HG02885 (cell line): Measurements from ENCODE around the gene GPR15.
A peak's percentile ranks its signal among the peaks of the same experiment; 100 is the strongest.

ENCODE experiments used
- ATAC-seq: cut with Tn5 transposase; IDR thresholded peaks from one replicate; pipeline ENCODE4 v1.9.1; 2021; ENCODE audit warnings: mild to moderate bottlenecking; ENCODE audit not compliant: unreplicated experiment, poor library complexity

The GPR15 gene

DNA sequence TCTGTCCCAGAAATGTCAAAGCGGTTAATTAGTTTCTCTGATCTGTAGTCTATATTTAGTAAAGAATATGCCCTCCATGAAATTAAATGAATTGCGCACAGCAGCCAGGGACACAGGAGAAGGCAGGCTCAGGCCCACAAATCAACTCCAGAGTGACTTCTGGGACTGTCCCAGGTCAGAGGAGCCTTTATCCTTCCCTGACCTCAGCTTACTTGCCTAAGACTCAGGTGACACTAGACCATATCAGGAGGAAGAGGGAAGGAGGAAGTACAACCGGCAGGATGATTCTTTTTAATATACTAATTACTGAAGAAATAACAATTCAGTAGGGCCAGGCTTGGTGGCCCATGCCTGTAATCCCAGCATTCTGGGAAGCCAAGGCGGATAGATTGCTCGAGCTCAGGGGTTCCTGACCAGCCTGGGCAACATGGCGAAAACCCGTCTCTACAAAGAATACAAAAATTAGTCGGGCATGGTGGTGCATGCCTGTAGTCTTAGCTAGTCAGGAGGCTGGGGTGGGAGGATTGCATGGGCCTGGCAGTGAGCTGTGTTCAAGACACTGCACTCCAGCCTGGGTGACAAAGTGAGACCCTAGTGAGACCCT is 1.8 kb upstream of the GPR15 start:
- no peak for ATAC-seq

DNA sequence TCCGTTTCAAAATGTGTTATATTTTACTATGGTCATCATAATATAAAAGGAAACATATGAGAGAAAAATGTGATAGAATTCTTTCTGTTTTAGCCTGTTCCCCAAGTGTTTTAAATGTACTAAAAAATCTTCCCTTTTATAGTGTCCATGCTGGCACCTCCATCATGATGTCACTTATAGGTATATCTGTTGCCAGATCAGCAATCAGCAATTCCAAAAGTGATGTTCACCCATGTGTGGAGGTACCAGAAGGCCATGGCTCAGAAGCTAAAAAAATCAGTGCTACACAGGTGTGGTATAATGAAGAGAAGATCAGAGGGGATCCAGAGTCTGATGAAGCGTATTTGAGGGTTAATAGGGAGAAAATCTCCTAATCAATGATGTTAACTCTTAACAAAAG is 1.1 kb upstream of the GPR15 start:
- peak; percentile 25 for ATAC-seq

DNA sequence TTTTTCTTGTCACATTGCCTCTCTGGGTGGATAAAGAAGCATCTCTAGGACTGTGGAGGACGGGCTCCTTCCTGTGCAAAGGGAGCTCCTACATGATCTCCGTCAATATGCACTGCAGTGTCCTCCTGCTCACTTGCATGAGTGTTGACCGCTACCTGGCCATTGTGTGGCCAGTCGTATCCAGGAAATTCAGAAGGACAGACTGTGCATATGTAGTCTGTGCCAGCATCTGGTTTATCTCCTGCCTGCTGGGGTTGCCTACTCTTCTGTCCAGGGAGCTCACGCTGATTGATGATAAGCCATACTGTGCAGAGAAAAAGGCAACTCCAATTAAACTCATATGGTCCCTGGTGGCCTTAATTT is 478 bp downstream of the GPR15 start:
- no peak for ATAC-seq

DNA sequence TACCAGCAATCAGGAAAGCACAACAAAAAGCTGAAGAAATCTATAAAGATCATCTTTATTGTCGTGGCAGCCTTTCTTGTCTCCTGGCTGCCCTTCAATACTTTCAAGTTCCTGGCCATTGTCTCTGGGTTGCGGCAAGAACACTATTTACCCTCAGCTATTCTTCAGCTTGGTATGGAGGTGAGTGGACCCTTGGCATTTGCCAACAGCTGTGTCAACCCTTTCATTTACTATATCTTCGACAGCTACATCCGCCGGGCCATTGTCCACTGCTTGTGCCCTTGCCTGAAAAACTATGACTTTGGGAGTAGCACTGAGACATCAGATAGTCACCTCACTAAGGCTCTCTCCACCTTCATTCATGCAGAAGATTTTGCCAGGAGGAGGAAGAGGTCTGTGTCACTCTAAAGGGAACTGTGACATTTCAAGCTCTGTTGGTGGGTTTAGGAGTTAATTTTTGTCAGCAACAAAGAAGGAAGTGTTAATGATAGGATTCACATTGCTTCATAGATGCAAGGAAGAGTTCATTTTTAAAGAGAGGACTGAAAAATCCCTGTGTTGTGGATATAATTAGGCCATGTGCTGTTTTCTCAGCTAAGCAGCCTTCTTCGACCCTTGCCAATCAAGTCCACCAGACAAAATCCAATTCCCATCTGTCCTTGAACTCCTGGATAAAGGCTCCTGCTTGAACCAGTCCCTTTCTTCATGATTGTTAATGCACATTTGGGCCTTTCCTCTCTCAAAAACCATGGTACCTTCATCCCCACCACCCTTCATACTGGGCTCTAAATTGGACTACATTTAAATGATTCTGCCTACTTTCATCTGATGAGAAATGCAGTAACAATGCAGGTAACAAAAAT is 1.2 kb downstream of the GPR15 start:
- ATAC-seq, result no peak

DNA sequence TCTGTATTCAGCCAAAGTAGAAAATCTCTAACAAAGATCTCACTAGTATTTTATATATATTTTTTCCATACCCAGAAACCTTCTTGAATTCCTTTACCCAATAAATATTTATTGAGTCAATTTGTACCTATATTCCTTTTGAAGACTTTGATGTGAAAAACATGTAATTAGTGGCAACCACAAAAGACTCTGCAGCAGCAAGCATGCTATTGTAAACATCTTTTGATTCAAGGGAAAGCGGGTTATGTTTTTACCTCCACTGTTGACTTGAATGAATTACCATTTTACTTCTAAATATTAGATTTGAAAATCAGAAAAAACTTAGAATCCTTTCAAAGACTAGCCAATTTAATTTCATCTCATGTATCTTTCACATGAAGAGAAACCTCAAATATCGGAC is 2.4 kb downstream of the GPR15 start:
- ATAC-seq, result no peak

DNA sequence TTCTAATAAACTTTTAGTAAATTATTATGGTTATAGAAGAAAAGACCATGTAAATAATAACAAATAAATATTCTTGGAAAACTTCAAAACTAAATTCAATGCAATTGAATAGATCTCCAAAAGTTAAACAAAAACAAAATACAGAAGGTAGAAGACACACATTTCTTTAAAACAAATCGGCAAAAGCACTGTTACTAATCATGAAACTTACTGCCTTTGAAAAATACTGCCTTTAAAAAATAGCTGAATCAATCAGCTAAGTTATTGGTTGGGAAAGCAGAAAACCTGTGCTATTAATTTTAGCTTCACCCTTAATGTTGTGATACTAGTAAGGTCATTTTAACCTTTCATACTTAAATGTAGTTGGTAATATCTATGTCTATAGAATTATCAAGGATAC is 3.0 kb downstream of the GPR15 start:
- ATAC-seq, result no peak

DNA sequence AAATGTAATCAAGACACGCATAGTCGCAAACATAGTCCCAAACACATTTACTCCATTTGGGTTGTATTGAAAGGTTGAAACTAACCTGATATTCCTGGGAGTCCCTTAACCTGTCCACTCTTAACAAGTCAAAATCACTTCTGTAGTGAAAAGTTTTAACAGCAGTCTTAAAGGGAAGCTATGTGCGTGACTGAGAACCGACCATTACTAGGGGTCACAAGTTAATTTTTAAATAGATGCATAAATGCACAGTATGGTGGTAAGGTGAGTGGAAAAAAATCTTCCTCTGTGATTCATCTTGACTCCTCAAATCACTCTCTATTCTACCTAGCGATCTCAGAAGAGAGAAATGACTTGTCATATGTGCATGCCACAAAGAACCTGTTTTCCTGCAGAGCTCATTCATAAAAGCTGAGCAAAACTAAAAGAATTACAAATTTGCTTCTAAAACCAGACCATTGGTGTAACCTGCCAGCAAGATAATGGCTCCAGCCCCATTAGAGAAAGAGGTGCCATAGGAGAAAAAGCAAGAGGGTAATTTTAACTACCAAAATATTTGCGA is 4.8 kb downstream of the GPR15 start:
- ATAC-seq, result peak; percentile 77

DNA sequence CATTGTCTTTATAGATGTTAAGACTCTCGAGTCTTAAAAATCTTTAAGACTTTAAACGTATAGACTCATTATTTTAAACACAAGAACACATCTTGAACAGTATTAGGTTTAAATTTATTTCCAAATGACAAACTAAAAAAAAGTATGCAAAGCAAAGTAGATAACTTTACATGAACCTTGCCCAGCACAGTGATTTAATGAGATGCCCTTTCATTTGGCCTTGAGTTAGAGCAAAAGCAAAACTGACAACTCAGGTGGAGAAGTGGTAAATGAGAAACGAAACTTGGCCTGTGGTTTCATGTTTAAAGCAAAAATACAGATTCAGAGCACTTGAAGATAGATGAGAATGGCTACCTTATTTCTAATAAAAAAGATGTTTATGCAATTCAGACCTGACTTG is 8.6 kb downstream of the GPR15 start:
- ATAC-seq, result peak; percentile 59

DNA sequence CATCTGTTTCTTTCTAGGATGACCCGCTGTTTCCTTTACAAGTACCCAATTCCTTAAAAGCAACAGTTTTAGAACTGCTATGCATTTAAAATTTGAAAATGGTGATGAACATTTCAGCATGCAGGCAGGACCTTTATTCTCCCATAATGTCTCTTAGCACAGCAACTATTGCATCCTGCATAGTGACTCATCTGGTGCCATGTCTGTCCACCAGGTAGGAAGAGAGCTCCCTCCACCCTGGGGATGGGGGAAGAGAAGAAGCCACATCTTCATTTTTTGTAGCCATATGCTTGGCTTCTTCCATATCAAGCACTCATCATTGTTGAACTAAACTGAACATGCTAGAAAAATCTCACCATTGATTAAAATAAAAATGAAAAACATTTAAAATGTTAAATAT is 9.9 kb downstream of the GPR15 start:
- no peak for ATAC-seq

DNA sequence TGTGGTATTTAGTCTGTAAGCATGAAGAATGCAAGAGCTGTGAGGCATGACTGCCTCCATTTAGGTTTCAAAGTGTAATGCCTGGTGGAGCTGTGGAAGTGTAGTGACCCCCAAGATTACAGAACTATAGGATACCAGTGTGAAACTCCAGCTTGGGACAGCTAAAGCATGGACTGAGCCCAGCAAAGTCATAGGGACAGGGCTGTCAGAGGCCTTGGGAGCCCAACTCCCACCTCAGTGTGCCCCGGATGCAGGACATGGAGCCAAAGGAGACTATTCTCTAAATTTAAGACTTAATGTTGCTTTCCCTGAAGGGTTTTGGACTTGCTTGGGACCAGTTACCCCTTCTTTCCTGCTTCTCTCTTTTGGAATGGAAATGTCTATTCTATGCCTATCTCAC is 10.8 kb downstream of the GPR15 start:
- ATAC-seq, result no peak

DNA sequence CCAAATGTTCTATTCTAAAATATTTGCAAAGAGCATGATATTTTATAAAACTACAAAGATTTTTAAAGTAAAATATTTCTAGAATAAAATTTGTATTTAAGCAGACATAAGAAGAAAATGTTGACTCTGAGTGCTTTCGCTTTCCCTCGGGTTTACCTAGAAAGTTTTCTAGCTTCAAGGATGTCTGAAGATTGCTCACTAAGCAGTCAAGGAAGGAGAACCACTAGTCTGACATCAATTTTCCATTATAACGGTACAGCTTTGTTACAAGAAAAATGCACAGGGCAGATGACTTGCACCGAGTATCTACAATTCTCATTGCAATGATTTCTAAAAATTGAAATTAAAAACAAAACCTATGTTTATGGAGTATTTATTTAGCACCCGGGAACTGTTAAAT is 14.2 kb downstream of the GPR15 start:
- ATAC-seq, result peak; percentile 74

DNA sequence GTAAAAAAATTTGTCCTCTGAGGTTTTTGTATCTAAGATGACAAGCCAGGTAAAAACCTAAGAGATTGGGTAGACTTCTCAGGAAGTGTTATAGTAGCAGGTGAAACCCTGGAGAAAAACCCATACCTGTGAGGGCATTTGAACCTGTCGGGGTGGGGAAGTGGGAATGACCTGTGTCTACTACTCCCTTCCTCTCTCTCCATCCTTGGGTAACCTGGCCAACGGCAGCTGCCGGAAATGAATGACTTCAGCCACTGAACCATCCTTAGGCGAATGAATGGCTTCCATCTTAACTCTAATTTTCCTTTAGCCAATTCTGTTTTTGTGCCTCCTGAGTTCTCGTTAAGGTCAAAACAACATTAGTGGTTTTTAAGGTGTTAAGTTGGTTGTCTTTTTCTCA is 16.8 kb downstream of the GPR15 start:
- ATAC-seq, result no peak

DNA sequence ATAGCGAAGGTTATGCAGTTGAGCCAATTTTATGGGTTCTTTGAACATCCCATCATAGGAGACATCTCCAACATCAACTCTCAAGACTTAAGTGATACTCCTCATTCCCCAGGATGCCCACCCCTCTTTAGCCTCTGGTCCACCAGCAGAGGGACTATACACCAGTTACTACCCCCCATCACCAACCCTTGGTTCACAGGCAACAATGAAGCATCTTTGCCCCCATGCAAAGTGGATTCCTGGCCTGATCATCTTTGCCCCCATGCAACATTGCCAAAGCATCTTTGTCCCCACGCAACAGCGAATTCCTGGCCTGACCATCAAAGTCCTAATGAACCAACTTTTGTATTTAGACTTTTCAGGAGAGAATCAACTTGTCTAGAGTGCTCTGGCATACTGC is 19.1 kb downstream of the GPR15 start:
- ATAC-seq, result no peak

DNA sequence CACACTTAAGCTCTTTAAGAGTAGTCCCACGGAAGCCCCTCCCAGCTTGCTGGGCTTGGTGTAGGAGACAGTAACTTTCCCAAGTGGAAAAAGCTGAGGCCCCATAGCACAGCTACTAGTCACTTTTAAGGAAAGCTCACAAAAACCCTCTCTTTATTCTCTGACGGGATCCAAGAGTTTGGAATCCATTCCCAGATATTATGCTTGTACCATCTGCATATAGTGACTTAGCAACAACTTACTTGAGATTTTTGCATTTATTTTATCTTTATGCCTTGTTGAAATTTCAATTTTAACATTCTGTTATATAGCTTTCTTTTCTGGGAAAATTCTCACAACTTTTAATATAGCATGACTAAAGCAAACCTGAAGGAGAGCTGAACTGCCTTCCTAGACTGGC is 19.5 kb downstream of the GPR15 start:
- ATAC-seq, result no peak

DNA sequence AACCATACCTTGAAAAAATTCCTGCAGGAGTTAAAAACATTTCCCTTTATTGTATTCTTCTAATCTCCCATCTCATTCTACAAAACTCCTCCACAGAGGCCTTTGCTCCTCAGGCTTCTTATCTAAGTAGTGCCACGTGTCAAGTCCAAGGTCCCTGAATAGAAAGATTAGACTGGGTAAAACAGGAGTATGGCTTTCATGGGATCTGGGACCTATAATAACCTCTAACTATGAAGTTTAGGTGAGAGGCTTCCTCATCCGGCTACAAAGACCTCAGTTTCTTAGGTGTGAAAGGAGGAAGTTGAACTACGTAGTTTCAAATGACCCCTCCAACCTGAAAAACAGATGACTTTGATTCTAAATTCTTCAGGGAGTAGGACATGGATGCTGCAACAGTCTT is 20.0 kb downstream of the GPR15 start:
- ATAC-seq, result no peak

DNA sequence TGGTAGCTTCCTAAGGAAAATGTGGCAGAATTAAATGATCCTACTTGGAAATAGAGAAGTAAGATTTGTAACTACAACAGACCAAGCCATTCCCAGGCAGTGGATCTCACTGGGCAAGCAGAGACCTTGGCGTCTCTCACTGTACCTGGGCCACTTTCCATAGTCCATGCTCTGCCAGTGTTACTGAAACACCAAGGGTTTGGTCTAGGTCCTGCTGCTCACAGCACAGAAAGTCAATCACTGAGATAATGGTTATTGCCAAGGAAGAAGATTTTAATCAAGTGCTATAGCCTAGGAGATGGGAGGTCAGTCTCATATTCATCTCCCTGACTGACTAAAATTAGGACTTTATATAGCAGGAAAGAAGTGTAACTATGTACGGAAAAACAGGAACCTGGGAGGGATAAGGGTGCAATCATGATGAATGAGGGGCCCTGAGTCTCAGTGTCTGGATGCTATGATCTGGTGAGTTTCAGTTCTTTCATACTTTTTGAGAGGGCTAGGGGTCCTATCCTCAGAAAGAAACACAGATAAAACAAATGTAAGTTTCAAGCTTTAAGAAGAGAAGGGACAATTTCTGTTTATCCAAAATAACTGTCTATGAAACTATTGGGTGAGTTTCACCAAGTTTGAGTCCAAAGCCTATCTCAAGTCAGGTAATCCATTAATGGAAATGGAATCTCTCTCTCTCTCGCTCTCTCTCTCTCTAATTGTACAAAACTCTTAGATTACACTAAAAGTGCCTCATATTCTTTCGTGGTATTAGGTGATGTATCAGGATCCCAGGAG is 20.6 kb downstream of the GPR15 start:
- ATAC-seq, result no peak

DNA sequence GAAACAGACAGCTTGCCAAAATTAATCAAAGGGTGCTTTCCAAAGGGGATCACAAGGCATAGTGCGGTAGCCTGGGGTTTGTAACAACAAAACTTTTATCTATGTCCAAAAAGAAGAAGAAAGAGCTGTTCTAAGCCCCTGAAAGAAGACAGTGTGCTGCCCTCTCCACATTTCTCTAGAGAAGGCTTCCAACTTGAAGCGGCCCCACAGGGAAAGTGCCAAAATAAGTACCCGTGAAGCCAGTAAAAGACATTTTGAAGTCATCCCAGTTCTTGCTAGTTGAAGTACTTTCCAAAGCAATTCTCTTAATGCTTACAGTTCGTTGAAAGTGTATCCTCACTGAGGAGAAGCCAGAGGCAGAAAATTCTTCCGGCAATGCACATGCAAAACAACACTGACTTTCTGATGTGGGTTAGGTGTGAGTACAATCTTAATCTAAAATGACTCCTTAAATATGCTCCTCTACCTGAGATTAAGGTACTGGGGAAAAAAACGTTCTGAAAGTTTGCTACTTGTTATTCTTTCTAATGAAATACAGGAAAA is 21.3 kb downstream of the GPR15 start:
- no peak for ATAC-seq

DNA sequence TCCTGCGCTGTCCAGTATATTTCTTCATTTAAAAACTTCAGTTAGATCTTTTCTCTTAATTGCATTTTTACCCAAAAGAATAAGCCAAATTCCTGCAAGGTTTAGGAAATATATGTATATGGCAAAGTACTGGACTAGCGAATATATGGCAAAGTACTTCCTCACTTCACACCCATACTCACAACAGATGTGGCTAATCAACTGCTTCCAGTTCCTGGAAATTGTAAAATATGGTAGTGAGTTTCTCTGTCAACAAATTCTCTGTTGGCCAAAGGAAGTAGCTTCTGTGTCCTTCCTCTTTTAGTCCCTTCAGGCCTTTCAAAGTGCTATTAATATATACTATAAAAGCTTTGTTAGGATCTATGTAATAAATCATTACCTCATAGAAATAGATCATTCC is 22.0 kb downstream of the GPR15 start:
- ATAC-seq, result no peak

DNA sequence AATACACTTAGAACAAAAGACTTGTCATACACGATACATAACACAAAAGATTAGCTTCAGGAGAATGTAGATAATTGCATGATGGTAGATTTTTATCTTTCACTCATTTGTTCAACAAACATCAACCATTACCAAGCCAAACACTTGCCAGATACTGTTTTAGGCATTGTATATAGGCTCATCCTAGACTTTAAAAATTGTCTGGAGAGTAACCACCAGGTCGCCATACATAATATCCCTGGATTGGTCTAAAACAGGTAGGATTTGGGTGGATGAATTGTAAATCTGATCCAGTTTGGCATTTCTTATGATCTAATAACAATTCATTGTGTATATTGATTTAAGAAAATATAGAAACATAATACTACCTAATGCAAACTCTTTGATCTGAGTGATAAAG is 22.8 kb downstream of the GPR15 start:
- ATAC-seq, result no peak

DNA sequence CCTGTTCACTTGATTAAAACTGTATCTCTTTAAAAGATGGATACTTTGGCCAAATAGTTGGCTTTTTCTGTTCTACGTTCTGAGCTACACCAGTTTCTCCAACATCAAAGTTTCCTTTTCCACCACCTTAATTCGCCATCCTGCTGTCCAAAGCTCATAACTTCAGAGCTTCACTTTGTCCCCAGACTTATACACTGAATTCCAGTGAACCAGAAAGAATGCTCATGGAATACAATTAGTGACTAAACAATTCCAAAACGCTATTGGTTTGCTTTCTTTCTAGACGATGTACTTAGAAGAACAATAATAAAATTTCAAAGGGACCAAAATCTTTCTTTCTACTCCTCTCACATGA is 23.2 kb downstream of the GPR15 start:
- ATAC-seq, result no peak
